HFF-Myc (cell line): ENCODE results near the gene LRGUK.

Experiments
- DNase-seq: peaks from one replicate; pipeline ENCODE4 v3.0.0-alpha.2; 2011; ENCODE audit warnings: low read depth; ENCODE audit errors: extremely low read depth
- H3K4me3 ChIP-seq: replicated peaks from 2 replicates; pipeline ENCODE4 v1.5.1; 2011; ENCODE audit warnings: low read depth, mild to moderate bottlenecking, control low read depth, low read length
- TF ChIP-seq, protein P1 (sequence below): IDR thresholded peaks from 2 replicates; pipeline ENCODE4 v1.5.1; 2012; ENCODE audit warnings: mild to moderate bottlenecking, low read depth, low read length, control low read depth; ENCODE audit errors: missing control alignments

LRGUK gene

GRCh38 chr7:134086998-134087735 lies 40.0 kb upstream of the LRGUK start:
- TF ChIP-seq, protein P1, sequence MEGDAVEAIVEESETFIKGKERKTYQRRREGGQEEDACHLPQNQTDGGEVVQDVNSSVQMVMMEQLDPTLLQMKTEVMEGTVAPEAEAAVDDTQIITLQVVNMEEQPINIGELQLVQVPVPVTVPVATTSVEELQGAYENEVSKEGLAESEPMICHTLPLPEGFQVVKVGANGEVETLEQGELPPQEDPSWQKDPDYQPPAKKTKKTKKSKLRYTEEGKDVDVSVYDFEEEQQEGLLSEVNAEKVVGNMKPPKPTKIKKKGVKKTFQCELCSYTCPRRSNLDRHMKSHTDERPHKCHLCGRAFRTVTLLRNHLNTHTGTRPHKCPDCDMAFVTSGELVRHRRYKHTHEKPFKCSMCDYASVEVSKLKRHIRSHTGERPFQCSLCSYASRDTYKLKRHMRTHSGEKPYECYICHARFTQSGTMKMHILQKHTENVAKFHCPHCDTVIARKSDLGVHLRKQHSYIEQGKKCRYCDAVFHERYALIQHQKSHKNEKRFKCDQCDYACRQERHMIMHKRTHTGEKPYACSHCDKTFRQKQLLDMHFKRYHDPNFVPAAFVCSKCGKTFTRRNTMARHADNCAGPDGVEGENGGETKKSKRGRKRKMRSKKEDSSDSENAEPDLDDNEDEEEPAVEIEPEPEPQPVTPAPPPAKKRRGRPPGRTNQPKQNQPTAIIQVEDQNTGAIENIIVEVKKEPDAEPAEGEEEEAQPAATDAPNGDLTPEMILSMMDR = no peak
- DNase-seq = no peak

GRCh38 chr7:134088199-134088598 lies 38.9 kb upstream of the LRGUK start:
- TF ChIP-seq, protein P1 = no peak
- DNase-seq = no peak
- no peak overlapping the region for H3K4me3 ChIP-seq

More at GRCh38 chr7:134086998-134087735, 40.0 kb upstream of the LRGUK start:
- no peak overlapping the region for H3K4me3 ChIP-seq

GRCh38 chr7:134089446-134089845 lies 37.7 kb upstream of the LRGUK start:
- H3K4me3 ChIP-seq = no peak overlapping the region
- TF ChIP-seq, protein P1 = no peak
- no peak for DNase-seq

DNA sequence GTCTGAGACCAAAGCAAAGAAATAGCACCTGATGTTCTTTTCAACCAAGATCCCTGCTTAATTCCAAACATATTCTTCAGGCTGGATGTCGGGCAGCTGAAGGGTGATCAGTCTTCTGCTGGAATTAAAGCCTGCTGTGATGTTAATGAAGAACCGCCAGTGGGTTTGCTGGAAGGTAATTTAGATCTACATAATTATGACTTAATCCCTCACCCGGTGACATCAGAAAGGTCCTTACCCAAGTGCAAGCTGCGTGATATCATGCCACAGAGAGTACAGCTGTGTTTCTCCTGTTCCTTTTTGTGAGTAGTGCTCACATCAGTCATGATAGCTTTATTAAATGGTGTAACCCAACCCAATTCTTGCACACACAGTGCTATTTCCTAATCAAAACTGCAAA lies 29.1 kb upstream of the LRGUK start:
- H3K4me3 ChIP-seq = no peak overlapping the region
- TF ChIP-seq, protein P1 = no peak
- DNase-seq = no peak

GRCh38 chr7:134101716-134102115 lies 25.4 kb upstream of the LRGUK start:
- DNase-seq = no peak
- TF ChIP-seq, protein P1 = no peak

GRCh38 chr7:134104166-134104565 lies 23.0 kb upstream of the LRGUK start:
- no peak overlapping the region for H3K4me3 ChIP-seq
- DNase-seq = no peak
- TF ChIP-seq, protein P1 = no peak

More at GRCh38 chr7:134101716-134102115, 25.4 kb upstream of the LRGUK start:
- no peak overlapping the region for H3K4me3 ChIP-seq

DNA sequence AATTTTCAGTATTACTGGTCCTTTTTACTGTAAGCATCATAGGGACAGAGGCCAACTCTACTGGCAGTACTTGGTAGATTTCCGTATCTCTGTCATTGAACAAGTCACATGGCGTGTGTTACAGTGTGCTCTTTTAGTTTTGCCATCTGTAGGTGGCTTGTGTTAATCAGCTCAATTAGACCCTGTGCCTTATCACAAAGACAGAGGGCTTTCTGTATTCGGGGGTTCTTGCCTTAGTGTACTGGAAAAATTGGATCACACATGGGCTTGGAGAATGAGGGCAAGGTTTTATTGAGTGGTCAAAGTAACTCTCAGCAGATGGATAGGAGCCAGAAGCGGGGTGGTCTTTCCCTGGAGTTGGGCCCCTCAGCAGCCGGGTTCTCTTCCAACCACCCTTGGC lies 21.3 kb upstream of the LRGUK start:
- DNase-seq = no peak
- TF ChIP-seq, protein P1 = no peak
- no peak overlapping the region for H3K4me3 ChIP-seq
